SK-N-SH treated with all-trans-retinoic acid at 6 μM for 48 hours (cell line): ENCODE data around the gene CDK5R1.

Source experiments
- ATAC-seq: fragments of 200-7000 bp; cut with Tn5 transposase; 3 replicates; pipeline ENCODE4 v1.9.1; 2020; ENCODE audit warnings: mild to moderate bottlenecking, moderate library complexity
- ARNTL ChIP-seq: fragments of 450-650 bp; formaldehyde crosslinking; IDR thresholded peaks from 2 replicates; pipeline ENCODE4 v1.5.0; 2020; ENCODE audit warnings: low read depth, mild to moderate bottlenecking, moderate library complexity, borderline replicate concordance
- BACH2 ChIP-seq: fragments of 250-450 bp; sonication (Bioruptor Pico); IDR thresholded peaks from 2 replicates; pipeline ENCODE4 v1.9.0; 2021; ENCODE audit warnings: mild to moderate bottlenecking, borderline replicate concordance
- CSDC2 ChIP-seq: fragments of 250-450 bp; sonication (Bioruptor Pico); IDR thresholded peaks from 2 replicates; pipeline ENCODE4 v1.5.0; 2020; ENCODE audit warnings: mild to moderate bottlenecking, moderate library complexity
- ESRRG ChIP-seq: fragments of 250-450 bp; sonication (Bioruptor Pico); IDR thresholded peaks from 2 replicates; pipeline ENCODE4 v1.6.1; 2021; ENCODE audit warnings: mild to moderate bottlenecking
- GLIS3 ChIP-seq: fragments of 250-450 bp; sonication (Bioruptor Pico); IDR thresholded peaks from 2 replicates; pipeline ENCODE4 v1.5.0; 2020; ENCODE audit warnings: mild to moderate bottlenecking, moderate library complexity
- ISL1 ChIP-seq: fragments of 250-450 bp; sonication (Bioruptor Pico); IDR thresholded peaks from 2 replicates; pipeline ENCODE4 v2.1.2; 2022; ENCODE audit warnings: mild to moderate bottlenecking, moderate library complexity
- OSR1 ChIP-seq: fragments of 250-450 bp; sonication (Bioruptor Pico); IDR thresholded peaks from 2 replicates; pipeline ENCODE4 v1.8.0; 2022; ENCODE audit warnings: moderate library complexity, mild to moderate bottlenecking, inconsistent platforms
- PPARA ChIP-seq: fragments of 250-450 bp; sonication (Bioruptor Pico); IDR thresholded peaks from 2 replicates; pipeline ENCODE4 v1.5.0; 2020; ENCODE audit warnings: mild to moderate bottlenecking, borderline replicate concordance
- RARB ChIP-seq: fragments of 250-450 bp; sonication (Bioruptor Pico); IDR thresholded peaks from 2 replicates; pipeline ENCODE4 v1.8.0; 2021; ENCODE audit warnings: mild to moderate bottlenecking, moderate library complexity
- SNAI2 ChIP-seq: fragments of 250-450 bp; sonication (Bioruptor Pico); IDR thresholded peaks from 2 replicates; pipeline ENCODE4 v1.5.0; 2020; ENCODE audit warnings: mild to moderate bottlenecking, moderate library complexity
- TCF4 ChIP-seq: fragments of 250-450 bp; sonication (Bioruptor Pico); IDR thresholded peaks from 2 replicates; pipeline ENCODE4 v1.8.0; 2021; ENCODE audit warnings: mild to moderate bottlenecking, moderate library complexity, borderline replicate concordance
- TOX ChIP-seq: fragments of 250-450 bp; sonication (Bioruptor Pico); IDR thresholded peaks from 2 replicates; pipeline ENCODE4 v1.8.0; 2021; ENCODE audit warnings: mild to moderate bottlenecking, moderate library complexity, borderline replicate concordance
- ZC3H10 ChIP-seq: fragments of 250-450 bp; sonication (Bioruptor Pico); IDR thresholded peaks from 2 replicates; pipeline ENCODE4 v1.5.1; 2021; ENCODE audit warnings: mild to moderate bottlenecking, moderate library complexity
- ZFP3 ChIP-seq: fragments of 250-450 bp; sonication (Bioruptor Pico); IDR thresholded peaks from 2 replicates; pipeline ENCODE4 v1.5.0; 2020; ENCODE audit warnings: mild to moderate bottlenecking, moderate library complexity
- ZFP30 ChIP-seq: fragments of 450-650 bp; formaldehyde crosslinking; IDR thresholded peaks from 2 replicates; pipeline ENCODE4 v1.5.0; 2022; ENCODE audit warnings: mild to moderate bottlenecking, moderate library complexity
- ZNF565 ChIP-seq: fragments of 450-650 bp; formaldehyde crosslinking; conservative IDR thresholded peaks from 2 replicates; pipeline ENCODE4 v1.5.0; 2020; ENCODE audit warnings: low read depth, mild to moderate bottlenecking, moderate library complexity
- ZNF70 ChIP-seq: fragments of 450-650 bp; formaldehyde crosslinking; IDR thresholded peaks from 2 replicates; pipeline ENCODE4 v1.5.0; 2020; ENCODE audit warnings: mild to moderate bottlenecking, moderate library complexity
- ZNF8 ChIP-seq: fragments of 450-650 bp; formaldehyde crosslinking; IDR thresholded peaks from 2 replicates; pipeline ENCODE4 v1.5.0; 2020; ENCODE audit warnings: mild to moderate bottlenecking, moderate library complexity
- TF ChIP-seq, protein P1 (sequence below): fragments of 250-450 bp; sonication (Bioruptor Pico); IDR thresholded peaks from 2 replicates; pipeline ENCODE4 v1.5.0; 2020; ENCODE audit warnings: mild to moderate bottlenecking, moderate library complexity
- TF ChIP-seq, protein P2 (sequence below): fragments of 250-450 bp; sonication (Bioruptor Pico); IDR thresholded peaks from 2 replicates; pipeline ENCODE4 v1.8.0; 2020; ENCODE audit warnings: mild to moderate bottlenecking, moderate library complexity, borderline replicate concordance
- TF ChIP-seq, protein P3 (sequence below): fragments of 250-450 bp; sonication (Bioruptor Pico); IDR thresholded peaks from 2 replicates; pipeline ENCODE4 v1.5.1; 2021; ENCODE audit warnings: mild to moderate bottlenecking, moderate library complexity
- TF ChIP-seq, protein P4 (sequence below): fragments of 250-450 bp; sonication (Bioruptor Pico); IDR thresholded peaks from 2 replicates; pipeline ENCODE4 v1.8.0; 2021; ENCODE audit warnings: low read depth, mild to moderate bottlenecking, moderate library complexity, borderline replicate concordance
- TF ChIP-seq, protein P5 (sequence below): fragments of 250-450 bp; sonication (Bioruptor Pico); IDR thresholded peaks from 2 replicates; pipeline ENCODE4 v1.5.1; 2020; ENCODE audit warnings: low read depth, mild to moderate bottlenecking, moderate library complexity

Gene CDK5R1

DNA sequence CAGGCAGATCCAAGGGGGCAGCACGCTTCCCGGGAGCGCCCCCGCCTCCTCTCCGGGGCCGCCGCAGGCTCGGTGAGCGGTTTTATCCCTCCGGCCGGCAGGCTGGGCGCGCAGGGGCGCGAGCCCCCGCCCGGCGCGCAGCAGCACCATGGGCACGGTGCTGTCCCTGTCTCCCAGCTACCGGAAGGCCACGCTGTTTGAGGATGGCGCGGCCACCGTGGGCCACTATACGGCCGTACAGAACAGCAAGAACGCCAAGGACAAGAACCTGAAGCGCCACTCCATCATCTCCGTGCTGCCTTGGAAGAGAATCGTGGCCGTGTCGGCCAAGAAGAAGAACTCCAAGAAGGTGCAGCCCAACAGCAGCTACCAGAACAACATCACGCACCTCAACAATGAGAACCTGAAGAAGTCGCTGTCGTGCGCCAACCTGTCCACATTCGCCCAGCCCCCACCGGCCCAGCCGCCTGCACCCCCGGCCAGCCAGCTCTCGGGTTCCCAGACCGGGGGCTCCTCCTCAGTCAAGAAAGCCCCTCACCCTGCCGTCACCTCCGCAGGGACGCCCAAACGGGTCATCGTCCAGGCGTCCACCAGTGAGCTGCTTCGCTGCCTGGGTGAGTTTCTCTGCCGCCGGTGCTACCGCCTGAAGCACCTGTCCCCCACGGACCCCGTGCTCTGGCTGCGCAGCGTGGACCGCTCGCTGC, 832 bp downstream of the CDK5R1 start:
- TF ChIP-seq, protein P1, sequence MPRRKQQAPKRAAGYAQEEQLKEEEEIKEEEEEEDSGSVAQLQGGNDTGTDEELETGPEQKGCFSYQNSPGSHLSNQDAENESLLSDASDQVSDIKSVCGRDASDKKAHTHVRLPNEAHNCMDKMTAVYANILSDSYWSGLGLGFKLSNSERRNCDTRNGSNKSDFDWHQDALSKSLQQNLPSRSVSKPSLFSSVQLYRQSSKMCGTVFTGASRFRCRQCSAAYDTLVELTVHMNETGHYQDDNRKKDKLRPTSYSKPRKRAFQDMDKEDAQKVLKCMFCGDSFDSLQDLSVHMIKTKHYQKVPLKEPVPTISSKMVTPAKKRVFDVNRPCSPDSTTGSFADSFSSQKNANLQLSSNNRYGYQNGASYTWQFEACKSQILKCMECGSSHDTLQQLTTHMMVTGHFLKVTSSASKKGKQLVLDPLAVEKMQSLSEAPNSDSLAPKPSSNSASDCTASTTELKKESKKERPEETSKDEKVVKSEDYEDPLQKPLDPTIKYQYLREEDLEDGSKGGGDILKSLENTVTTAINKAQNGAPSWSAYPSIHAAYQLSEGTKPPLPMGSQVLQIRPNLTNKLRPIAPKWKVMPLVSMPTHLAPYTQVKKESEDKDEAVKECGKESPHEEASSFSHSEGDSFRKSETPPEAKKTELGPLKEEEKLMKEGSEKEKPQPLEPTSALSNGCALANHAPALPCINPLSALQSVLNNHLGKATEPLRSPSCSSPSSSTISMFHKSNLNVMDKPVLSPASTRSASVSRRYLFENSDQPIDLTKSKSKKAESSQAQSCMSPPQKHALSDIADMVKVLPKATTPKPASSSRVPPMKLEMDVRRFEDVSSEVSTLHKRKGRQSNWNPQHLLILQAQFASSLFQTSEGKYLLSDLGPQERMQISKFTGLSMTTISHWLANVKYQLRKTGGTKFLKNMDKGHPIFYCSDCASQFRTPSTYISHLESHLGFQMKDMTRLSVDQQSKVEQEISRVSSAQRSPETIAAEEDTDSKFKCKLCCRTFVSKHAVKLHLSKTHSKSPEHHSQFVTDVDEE (CRISPR knock-in tag) = no peak
- TF ChIP-seq CSDC2 (CRISPR knock-in tag) (no peak), ZFP3 (CRISPR knock-in tag) (no peak), SNAI2 (CRISPR knock-in tag) (no peak), ARNTL (no peak), ZC3H10 (no peak), BACH2 (CRISPR knock-in tag) (no peak), ESRRG (CRISPR knock-in tag) (no peak), ISL1 (no peak), PPARA (CRISPR knock-in tag) (no peak), TCF4 (CRISPR knock-in tag) (no peak), ZNF565 (CRISPR knock-in tag) (no peak)
- TF ChIP-seq, protein P2, sequence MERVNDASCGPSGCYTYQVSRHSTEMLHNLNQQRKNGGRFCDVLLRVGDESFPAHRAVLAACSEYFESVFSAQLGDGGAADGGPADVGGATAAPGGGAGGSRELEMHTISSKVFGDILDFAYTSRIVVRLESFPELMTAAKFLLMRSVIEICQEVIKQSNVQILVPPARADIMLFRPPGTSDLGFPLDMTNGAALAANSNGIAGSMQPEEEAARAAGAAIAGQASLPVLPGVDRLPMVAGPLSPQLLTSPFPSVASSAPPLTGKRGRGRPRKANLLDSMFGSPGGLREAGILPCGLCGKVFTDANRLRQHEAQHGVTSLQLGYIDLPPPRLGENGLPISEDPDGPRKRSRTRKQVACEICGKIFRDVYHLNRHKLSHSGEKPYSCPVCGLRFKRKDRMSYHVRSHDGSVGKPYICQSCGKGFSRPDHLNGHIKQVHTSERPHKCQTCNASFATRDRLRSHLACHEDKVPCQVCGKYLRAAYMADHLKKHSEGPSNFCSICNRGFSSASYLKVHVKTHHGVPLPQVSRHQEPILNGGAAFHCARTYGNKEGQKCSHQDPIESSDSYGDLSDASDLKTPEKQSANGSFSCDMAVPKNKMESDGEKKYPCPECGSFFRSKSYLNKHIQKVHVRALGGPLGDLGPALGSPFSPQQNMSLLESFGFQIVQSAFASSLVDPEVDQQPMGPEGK (CRISPR knock-in tag) = no peak
- TF ChIP-seq, protein P3, sequence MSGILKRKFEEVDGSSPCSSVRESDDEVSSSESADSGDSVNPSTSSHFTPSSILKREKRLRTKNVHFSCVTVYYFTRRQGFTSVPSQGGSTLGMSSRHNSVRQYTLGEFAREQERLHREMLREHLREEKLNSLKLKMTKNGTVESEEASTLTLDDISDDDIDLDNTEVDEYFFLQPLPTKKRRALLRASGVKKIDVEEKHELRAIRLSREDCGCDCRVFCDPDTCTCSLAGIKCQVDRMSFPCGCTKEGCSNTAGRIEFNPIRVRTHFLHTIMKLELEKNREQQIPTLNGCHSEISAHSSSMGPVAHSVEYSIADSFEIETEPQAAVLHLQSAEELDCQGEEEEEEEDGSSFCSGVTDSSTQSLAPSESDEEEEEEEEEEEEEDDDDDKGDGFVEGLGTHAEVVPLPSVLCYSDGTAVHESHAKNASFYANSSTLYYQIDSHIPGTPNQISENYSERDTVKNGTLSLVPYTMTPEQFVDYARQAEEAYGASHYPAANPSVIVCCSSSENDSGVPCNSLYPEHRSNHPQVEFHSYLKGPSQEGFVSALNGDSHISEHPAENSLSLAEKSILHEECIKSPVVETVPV (CRISPR knock-in tag) = no peak
- peak; percentile 6 for ATAC-seq

DNA sequence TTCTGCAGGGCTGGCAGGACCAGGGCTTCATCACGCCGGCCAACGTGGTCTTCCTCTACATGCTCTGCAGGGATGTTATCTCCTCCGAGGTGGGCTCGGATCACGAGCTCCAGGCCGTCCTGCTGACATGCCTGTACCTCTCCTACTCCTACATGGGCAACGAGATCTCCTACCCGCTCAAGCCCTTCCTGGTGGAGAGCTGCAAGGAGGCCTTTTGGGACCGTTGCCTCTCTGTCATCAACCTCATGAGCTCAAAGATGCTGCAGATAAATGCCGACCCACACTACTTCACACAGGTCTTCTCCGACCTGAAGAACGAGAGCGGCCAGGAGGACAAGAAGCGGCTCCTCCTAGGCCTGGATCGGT, 1.4 kb downstream of the CDK5R1 start:
- ATAC-seq = no peak
- TF ChIP-seq ZFP30 = no peak
- no peak for TF ChIP-seq ZC3H10
- TF ChIP-seq SNAI2 (CRISPR knock-in tag) = no peak
- TF ChIP-seq ZNF70 (CRISPR knock-in tag) = no peak
- TF ChIP-seq GLIS3 (CRISPR knock-in tag) = no peak
- no peak for TF ChIP-seq ZNF565 (CRISPR knock-in tag)
- no peak for TF ChIP-seq ARNTL
- TF ChIP-seq PPARA (CRISPR knock-in tag) = no peak

DNA sequence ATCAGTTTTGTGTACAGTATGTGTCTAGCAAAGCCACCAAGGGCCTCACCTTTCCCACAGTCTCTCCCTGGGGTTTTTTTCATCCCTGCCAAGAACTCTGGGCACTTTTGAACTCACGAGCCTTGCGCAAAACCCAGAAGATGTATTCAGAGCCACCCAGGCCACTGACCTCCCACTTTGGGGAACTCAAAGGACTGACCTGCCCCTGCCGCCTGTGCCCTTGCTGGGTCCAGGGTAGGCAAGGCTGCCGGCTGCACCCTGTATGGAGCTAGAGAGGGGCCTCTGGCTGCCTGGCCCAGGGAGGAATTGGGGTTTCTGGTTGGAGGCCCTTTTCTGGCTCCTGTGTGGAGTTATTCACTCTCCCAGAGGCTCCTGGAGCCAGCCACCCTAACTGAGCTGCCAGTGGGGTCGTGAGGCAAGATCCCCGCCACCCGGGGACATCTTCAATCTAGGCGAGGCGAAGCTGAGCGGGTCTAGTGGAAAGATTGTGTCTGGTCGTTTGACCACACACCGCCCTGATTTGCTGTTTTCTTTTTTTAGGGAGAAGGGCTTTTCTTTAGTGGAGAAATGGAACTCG, 1.9 kb downstream of the CDK5R1 start:
- TF ChIP-seq ESRRG (CRISPR knock-in tag) (no peak), ZFP3 (CRISPR knock-in tag) (no peak), TCF4 (CRISPR knock-in tag) (no peak), ZNF8 (no peak), ZC3H10 (no peak), ZNF70 (CRISPR knock-in tag) (no peak), ZNF565 (CRISPR knock-in tag) (no peak), ZFP30 (no peak), PPARA (CRISPR knock-in tag) (no peak), ISL1 (no peak), RARB (CRISPR knock-in tag) (no peak), BACH2 (CRISPR knock-in tag) (no peak), TOX (CRISPR knock-in tag) (no peak), OSR1 (CRISPR knock-in tag) (no peak)
- TF ChIP-seq, protein P4, sequence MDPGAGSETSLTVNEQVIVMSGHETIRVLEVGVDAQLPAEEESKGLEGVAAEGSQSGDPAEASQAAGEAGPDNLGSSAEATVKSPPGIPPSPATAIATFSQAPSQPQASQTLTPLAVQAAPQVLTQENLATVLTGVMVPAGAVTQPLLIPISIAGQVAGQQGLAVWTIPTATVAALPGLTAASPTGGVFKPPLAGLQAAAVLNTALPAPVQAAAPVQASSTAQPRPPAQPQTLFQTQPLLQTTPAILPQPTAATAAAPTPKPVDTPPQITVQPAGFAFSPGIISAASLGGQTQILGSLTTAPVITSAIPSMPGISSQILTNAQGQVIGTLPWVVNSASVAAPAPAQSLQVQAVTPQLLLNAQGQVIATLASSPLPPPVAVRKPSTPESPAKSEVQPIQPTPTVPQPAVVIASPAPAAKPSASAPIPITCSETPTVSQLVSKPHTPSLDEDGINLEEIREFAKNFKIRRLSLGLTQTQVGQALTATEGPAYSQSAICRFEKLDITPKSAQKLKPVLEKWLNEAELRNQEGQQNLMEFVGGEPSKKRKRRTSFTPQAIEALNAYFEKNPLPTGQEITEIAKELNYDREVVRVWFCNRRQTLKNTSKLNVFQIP (CRISPR knock-in tag) = no peak
- TF ChIP-seq, protein P3 (CRISPR knock-in tag) = no peak
- TF ChIP-seq, protein P2 (CRISPR knock-in tag) = no peak
- TF ChIP-seq, protein P5, sequence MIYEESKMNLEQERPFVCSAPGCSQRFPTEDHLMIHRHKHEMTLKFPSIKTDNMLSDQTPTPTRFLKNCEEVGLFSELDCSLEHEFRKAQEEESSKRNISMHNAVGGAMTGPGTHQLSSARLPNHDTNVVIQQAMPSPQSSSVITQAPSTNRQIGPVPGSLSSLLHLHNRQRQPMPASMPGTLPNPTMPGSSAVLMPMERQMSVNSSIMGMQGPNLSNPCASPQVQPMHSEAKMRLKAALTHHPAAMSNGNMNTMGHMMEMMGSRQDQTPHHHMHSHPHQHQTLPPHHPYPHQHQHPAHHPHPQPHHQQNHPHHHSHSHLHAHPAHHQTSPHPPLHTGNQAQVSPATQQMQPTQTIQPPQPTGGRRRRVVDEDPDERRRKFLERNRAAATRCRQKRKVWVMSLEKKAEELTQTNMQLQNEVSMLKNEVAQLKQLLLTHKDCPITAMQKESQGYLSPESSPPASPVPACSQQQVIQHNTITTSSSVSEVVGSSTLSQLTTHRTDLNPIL (CRISPR knock-in tag) = no peak
- ATAC-seq = no peak
